RWPE2 (cell line): ENCODE results near the gene ZNF552.
"Not testable (repeated sequence)": the region's sequence is repeated elsewhere in the genome, so short reads cannot be mapped to it uniquely, and the experiment has no call there.

Experiments used
- ATAC-seq: fragments of 200-7000 bp; cut with Tn5 transposase; 3 replicates; pipeline ENCODE4 v1.9.1; 2021; ENCODE audit warnings: low read depth
- DNase-seq: peaks from one replicate; pipeline ENCODE4 v3.0.0-alpha.2; 2020; ENCODE audit warnings: low spot score
- H3K27ac ChIP-seq: fragments of 450-650 bp; 2 replicates; pipeline ENCODE4 v1.5.1; 2017; ENCODE audit warnings: mild to moderate bottlenecking; ENCODE audit not compliant: poor library complexity, severe bottlenecking
- H3K27me3 ChIP-seq: fragments of 250-450 bp; sonication (Bioruptor Pico); 2 replicates; pipeline ENCODE4 v1.5.1; 2021; ENCODE audit warnings: mild to moderate bottlenecking, moderate library complexity; ENCODE audit not compliant: insufficient read depth, poor library complexity, severe bottlenecking
- H3K36me3 ChIP-seq: fragments of 250-450 bp; sonication (Bioruptor Pico); 2 replicates; pipeline ENCODE4 v1.5.1; 2020; ENCODE audit warnings: low read depth, mild to moderate bottlenecking, moderate library complexity
- H3K4me1 ChIP-seq: fragments of 250-450 bp; sonication (Bioruptor Pico); 2 replicates; pipeline ENCODE4 v1.5.1; 2021; ENCODE audit warnings: mild to moderate bottlenecking, moderate library complexity; ENCODE audit not compliant: insufficient read depth, poor library complexity, severe bottlenecking
- H3K4me3 ChIP-seq: fragments of 250-450 bp; sonication (Bioruptor Pico); 2 replicates; pipeline ENCODE4 v1.5.1; 2021; ENCODE audit warnings: mild to moderate bottlenecking, moderate library complexity; ENCODE audit not compliant: severe bottlenecking
- H3K9me3 ChIP-seq: fragments of 250-450 bp; sonication (Bioruptor Pico); 2 replicates; pipeline ENCODE4 v1.5.1; 2021; ENCODE audit warnings: mild to moderate bottlenecking, moderate library complexity; ENCODE audit not compliant: severe bottlenecking
- CTCF ChIP-seq: fragments of 450-650 bp; IDR thresholded peaks from one replicate; pipeline ENCODE4 v1.5.1; 2017; ENCODE audit warnings: mild to moderate bottlenecking, moderate library complexity; ENCODE audit not compliant: poor library complexity, severe bottlenecking

The ZNF552 gene

DNA sequence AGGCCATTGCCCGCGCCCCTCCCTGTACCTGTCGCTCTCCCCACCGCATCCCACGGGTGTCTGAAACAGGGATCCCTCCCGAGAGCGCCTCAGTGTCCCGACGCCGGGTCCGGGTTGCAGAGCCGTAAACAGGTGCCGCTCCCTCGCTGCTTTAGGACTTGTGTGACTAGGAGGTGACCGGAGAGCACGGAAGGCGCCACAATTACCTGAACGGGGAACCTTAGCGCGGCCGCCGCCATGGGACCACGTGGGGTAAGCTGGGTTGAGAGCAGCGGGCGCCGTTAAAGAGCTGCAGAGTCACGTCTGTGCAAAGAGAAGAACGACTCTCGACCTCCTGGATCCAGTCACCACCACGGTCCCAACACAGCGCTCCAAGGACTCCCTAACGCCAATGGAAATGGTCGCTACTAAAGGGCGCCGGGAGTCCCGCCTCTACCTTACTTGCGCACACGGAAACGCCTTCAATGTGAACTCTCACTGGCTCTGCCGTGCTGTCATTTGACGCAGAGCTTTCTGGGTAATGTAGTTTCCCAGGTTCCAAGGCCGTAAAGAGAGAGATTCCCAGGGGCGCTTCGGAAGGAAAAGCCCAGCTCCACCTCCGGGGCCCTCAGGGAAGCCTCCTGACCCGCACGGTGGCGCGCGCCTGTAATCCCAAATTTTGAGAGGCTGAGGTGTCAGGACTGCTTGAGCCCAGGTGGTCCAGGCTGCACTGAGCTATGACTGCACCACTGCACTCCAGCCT lies at the start of gene ZNF552:
Gene ZNF552, minus strand, starts transcription at position 409 of the 742 bp plus-strand sequence. Its CDS starts 170 bp downstream, at position 239.
- Histone ChIP-seq H3K4me3 (peak within 1 kb of the TSS; percentile 73), H3K36me3 (peaks cover 31% of the 10 kb centered on the region), H3K9me3 (no peaks in the 10 kb centered on the region), H3K27ac (peak within 1 kb of the TSS; percentile 23), H3K27me3 (no peaks in the 10 kb centered on the region), H3K4me1 (no peaks in the 10 kb centered on the region)
- TF ChIP-seq CTCF, result no peak
- ATAC-seq, result peak; percentile 91
- peak; percentile 83 for DNase-seq

- H3K27ac ChIP-seq, DNase-seq, H3K4me1 ChIP-seq, ATAC-seq, H3K27me3 ChIP-seq, H3K4me3 ChIP-seq, H3K9me3 ChIP-seq: not testable (repeated sequence)
- peaks cover 85% of the 10 kb centered on the region for H3K36me3 ChIP-seq
These were observed 47.6 kb upstream of the ZNF552 start for GRCh38 chr19:57862351-57862750.

DNA sequence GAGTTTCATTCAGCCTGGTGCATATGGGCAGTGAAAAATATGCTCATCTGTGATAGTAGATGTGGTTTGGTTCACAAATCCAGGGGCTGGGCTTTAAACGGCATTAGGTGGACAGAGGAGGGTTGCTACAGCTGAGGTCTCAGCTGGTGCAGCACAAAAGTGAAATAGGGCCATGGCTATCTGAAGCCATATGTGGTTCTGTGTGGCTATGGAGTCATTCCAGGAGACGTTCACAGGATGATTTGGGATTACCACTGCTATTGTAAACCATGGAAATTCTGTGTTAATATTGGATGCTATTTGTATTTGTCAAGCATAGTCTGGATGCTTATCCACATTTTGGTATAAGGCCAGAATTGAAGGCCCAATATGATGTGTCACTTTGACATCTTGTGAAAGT lies 39.4 kb upstream of the ZNF552 start:
- not testable (repeated sequence) for H3K9me3 ChIP-seq, H3K27me3 ChIP-seq, DNase-seq, H3K4me3 ChIP-seq, H3K27ac ChIP-seq, ATAC-seq, H3K4me1 ChIP-seq
- H3K36me3 ChIP-seq, result peaks cover 57% of the 10 kb centered on the region

- not testable (repeated sequence) for H3K4me3 ChIP-seq, H3K9me3 ChIP-seq, H3K27me3 ChIP-seq, H3K27ac ChIP-seq, DNase-seq, H3K4me1 ChIP-seq, ATAC-seq
- peaks cover 43% of the 10 kb centered on the region for H3K36me3 ChIP-seq
These were observed 37.3 kb upstream of the ZNF552 start for GRCh38 chr19:57851812-57852603.

GRCh38 chr19:57850553-57851017 lies 35.9 kb upstream of the ZNF552 start:
- no peak for TF ChIP-seq CTCF
- peak overlapping the region; percentile 76 for H3K27ac ChIP-seq
- H3K9me3 ChIP-seq, result no peaks in the 10 kb centered on the region
- ATAC-seq (peak; percentile 26), DNase-seq (no peak)
- no peaks in the 10 kb centered on the region for H3K27me3 ChIP-seq
- peaks cover 6% of the 10 kb centered on the region for H3K4me1 ChIP-seq
- H3K4me3 ChIP-seq, result peak overlapping the region; percentile 55
- H3K36me3 ChIP-seq, result peaks cover 28% of the 10 kb centered on the region

GRCh38 chr19:57849666-57850473 lies 35.2 kb upstream of the ZNF552 start, which contains the start of gene ZNF587:
TSS of gene ZNF587 (plus strand) at chr19:57849859. CDS start at chr19:57850039, 180 bp downstream.
- H3K27me3 ChIP-seq, H3K9me3 ChIP-seq: not testable (repeated sequence)
- peaks cover 34% of the 10 kb centered on the region for H3K36me3 ChIP-seq

DNA sequence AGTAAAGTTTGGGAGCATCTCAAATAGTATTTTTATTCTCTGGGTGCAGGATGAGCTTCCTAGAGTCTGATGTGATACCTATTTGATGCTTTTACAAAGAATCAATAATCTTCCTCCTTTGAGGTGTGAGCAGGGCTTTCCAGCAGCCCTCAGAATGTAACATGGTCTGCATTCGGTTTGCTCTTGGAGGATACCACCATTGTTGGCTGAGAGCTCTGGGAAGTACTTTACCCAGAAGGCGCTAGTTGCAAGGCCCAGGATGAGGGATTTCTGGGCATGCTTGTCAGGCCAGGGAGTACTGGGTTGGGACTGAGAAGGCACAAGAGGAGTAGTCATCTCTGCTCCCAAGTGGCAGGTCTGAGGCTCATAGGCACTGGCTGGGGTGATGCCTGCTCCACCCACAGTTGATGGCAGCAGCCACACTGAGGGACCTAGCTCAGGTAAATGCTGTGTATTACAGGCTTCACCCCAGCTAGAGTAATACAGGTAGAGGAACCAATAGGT lies 34.5 kb upstream of the ZNF552 start:
- peak overlapping the region; percentile 55 for H3K4me3 ChIP-seq
- peaks cover 40% of the 10 kb centered on the region for H3K36me3 ChIP-seq
- DNase-seq, H3K27me3 ChIP-seq, H3K4me1 ChIP-seq, ATAC-seq, H3K9me3 ChIP-seq: not testable (repeated sequence)
- peak overlapping the region; percentile 76 for H3K27ac ChIP-seq

More at GRCh38 chr19:57849666-57850473, 35.2 kb upstream of the ZNF552 start, which contains the start of gene ZNF587:
- peak within 1 kb of the TSS; percentile 55 for H3K4me3 ChIP-seq
- H3K4me1 ChIP-seq, result not testable (repeated sequence)
- peak; percentile 98 for ATAC-seq
- DNase-seq, result peak; percentile 72
- peak within 1 kb of the TSS; percentile 76 for H3K27ac ChIP-seq

GRCh38 chr19:57847164-57847563 lies 32.5 kb upstream of the ZNF552 start:
- not testable (repeated sequence) for ATAC-seq, DNase-seq, H3K27me3 ChIP-seq, H3K4me3 ChIP-seq, H3K9me3 ChIP-seq, H3K27ac ChIP-seq, H3K4me1 ChIP-seq
- H3K36me3 ChIP-seq, result peaks cover 37% of the 10 kb centered on the region
